HepG2 (cell line): Measurements from ENCODE around the gene BCKDHA. TPM values are rescaled to one million over a fixed set of nuclear protein-coding genes. Genes with fewer than 3 reads are reported as not detected.

Source experiments
- CCAR2 ChIP-seq: fragments of 200-400 bp; formaldehyde crosslinking; optimal IDR thresholded peaks from 2 replicates; pipeline ENCODE3; 2018; ENCODE audit warnings: low read depth, mild to moderate bottlenecking, low read length, moderate library complexity
- FOXA1 ChIP-seq, 2 experiments: fragments of 450-650 bp in 1 of 2; sonication (generic) in 1 of 2; formaldehyde crosslinking in 1 of 2; IDR thresholded peaks; 2 replicates each; pipeline versions ENCODE4 v1.4.0 to v1.6.1; 2016 to 2020; ENCODE audit warnings: missing genetic modification reagents in 1 of 2
- FOXO1 ChIP-seq: sonication (generic); formaldehyde crosslinking; IDR thresholded peaks from 2 replicates; pipeline ENCODE4 v1.4.0; 2020; ENCODE audit warnings: missing genetic modification reagents
- IKZF4 ChIP-seq: sonication (generic); formaldehyde crosslinking; IDR thresholded peaks from 2 replicates; pipeline ENCODE4 v1.5.1; 2020; ENCODE audit warnings: borderline replicate concordance, mild to moderate bottlenecking, low read depth, missing genetic modification reagents; ENCODE audit errors: not compliant biosample characterization
- NAIF1 ChIP-seq: sonication (generic); formaldehyde crosslinking; IDR thresholded peaks from 2 replicates; pipeline ENCODE4 v1.5.0; 2020; ENCODE audit warnings: mild to moderate bottlenecking, missing genetic modification reagents, borderline replicate concordance
- NRL ChIP-seq: sonication (generic); formaldehyde crosslinking; IDR thresholded peaks from 2 replicates; pipeline ENCODE4 v1.5.0; 2020; ENCODE audit warnings: missing genetic modification reagents, mild to moderate bottlenecking, moderate library complexity, borderline replicate concordance
- PHF5A ChIP-seq: IDR thresholded peaks from one replicate; pipeline ENCODE4 v1.6.1; 2018; ENCODE audit warnings: low read depth, missing genetic modification reagents; ENCODE audit not compliant: unreplicated experiment
- TCF12 ChIP-seq, 2 experiments: fragments of 450-650 bp in 1 of 2; sonication (generic) in 1 of 2; formaldehyde crosslinking in 1 of 2; IDR thresholded peaks; 2 replicates each; pipeline versions ENCODE4 v1.6.1 to v1.8.0; 2017 to 2022; ENCODE audit warnings: antibody characterized with exemption in 1 of 2, mild to moderate bottlenecking in 1 of 2, missing genetic modification reagents in 1 of 2, moderate library complexity in 1 of 2
- ZNF225 ChIP-seq: sonication (generic); formaldehyde crosslinking; IDR thresholded peaks from 2 replicates; pipeline ENCODE4 v1.4.0; 2020; ENCODE audit warnings: mild to moderate bottlenecking, missing genetic modification reagents
- ZNF343 ChIP-seq: sonication (generic); formaldehyde crosslinking; IDR thresholded peaks from 2 replicates; pipeline ENCODE4 v1.4.0; 2020; ENCODE audit warnings: mild to moderate bottlenecking, missing genetic modification reagents
- ZNF350 ChIP-seq: sonication (generic); formaldehyde crosslinking; IDR thresholded peaks from 2 replicates; pipeline ENCODE4 v1.4.0; 2020; ENCODE audit warnings: mild to moderate bottlenecking, low read depth, missing genetic modification reagents, borderline replicate concordance
- ZNF614 ChIP-seq: IDR thresholded peaks from 2 replicates; pipeline ENCODE4 v1.6.1; 2018; ENCODE audit warnings: missing biosample characterization, missing genetic modification reagents, inconsistent platforms, borderline replicate concordance
- polyA plus RNA-seq, 8 experiments: library from polyadenylated mRNA; depleted of rRNA in 3 of 8; stranded (reverse) in 7 of 8; unstranded in 1 of 8; fragments of >200 nt; fragmentation: Illumina TruSeq in 4 of 8; extraction: Trizol in 4 of 8; gene quantifications; 2 replicates each; pipeline versions ENCODE4 v1.2.1 to v1.2.3, GENCODE V29; 2011 to 2016; ENCODE audit warnings: low read depth in 4 of 8, missing spikeins in 1 of 8, mixed read lengths in 1 of 8; ENCODE audit not compliant: insufficient read depth in 1 of 8
- total RNA-seq, 5 experiments: library from RNA; depleted of rRNA; stranded (reverse); fragments of >200 nt; fragmentation: Illumina TruSeq; extraction: Trizol; gene quantifications; 2 replicates each; pipeline ENCODE4 v1.2.3, GENCODE V29; 2016; ENCODE audit warnings: low read depth in 1 of 5
- TF ChIP-seq, protein P1 (sequence below): sonication (generic); formaldehyde crosslinking; IDR thresholded peaks from one replicate; pipeline ENCODE4 v1.5.1; 2020; ENCODE audit warnings: mild to moderate bottlenecking, missing genetic modification reagents; ENCODE audit errors: not compliant biosample characterization
- TF ChIP-seq, protein P2 (sequence below): sonication (generic); formaldehyde crosslinking; conservative IDR thresholded peaks from 2 replicates; pipeline ENCODE4 v1.4.0; 2020; ENCODE audit warnings: missing genetic modification reagents
- TF ChIP-seq, protein P3 (sequence below): IDR thresholded peaks from 2 replicates; pipeline ENCODE4 v1.6.1; 2018; ENCODE audit warnings: missing genetic modification reagents, mild to moderate bottlenecking, missing compliant biosample characterization

The BCKDHA gene
- total and polyA plus RNA-seq, 2 of the 13 experiments (the other 11 are each of a cell fraction or from before 2014, with no cell fraction given), result 11.8 to 31.5 TPM

DNA sequence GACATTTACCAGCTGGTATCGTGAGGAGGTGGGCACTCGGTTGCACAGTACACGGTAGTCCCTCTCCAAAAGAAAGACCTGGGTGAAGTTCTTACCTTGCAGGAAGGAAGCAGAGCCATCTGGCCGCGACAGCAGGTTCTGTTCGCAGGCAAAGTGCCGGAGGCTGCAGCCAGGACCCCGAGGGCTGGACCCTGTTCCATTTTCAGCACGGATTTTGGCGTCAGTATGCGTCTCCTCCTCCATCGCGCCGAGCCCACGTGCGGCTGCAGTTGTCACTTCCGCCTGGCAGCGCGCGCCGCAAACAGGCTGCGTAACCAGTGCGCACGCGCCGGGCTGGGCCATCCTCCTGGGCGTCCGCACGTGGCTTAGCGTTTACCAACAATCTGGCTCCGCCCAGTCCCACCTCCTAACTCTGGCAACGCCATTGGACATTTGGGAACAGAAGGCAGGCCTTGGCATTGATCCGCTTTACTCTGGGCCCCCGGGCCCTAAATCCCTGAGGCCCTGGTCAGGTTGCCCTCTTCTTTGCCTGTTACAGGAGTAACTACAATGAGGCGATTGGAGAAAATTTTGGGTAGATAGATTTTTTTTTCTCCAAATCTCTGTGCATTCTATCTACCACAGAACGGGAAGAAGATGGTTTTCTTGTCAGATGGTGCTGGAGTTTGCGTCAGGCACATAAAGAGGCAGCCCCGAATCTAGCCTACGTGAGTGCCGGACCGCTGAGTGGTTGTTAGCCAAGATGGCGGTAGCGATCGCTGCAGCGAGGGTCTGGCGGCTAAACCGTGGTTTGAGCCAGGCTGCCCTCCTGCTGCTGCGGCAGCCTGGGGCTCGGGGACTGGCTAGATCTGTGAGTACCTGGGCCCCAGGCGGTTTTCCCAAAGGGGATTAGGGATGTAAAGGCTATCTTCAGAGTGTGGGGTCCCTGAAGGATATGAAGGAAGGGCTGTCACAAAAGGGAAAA is at the start of gene BCKDHA, which contains the start of gene EXOSC5 (continued):
- TF ChIP-seq, protein P1, sequence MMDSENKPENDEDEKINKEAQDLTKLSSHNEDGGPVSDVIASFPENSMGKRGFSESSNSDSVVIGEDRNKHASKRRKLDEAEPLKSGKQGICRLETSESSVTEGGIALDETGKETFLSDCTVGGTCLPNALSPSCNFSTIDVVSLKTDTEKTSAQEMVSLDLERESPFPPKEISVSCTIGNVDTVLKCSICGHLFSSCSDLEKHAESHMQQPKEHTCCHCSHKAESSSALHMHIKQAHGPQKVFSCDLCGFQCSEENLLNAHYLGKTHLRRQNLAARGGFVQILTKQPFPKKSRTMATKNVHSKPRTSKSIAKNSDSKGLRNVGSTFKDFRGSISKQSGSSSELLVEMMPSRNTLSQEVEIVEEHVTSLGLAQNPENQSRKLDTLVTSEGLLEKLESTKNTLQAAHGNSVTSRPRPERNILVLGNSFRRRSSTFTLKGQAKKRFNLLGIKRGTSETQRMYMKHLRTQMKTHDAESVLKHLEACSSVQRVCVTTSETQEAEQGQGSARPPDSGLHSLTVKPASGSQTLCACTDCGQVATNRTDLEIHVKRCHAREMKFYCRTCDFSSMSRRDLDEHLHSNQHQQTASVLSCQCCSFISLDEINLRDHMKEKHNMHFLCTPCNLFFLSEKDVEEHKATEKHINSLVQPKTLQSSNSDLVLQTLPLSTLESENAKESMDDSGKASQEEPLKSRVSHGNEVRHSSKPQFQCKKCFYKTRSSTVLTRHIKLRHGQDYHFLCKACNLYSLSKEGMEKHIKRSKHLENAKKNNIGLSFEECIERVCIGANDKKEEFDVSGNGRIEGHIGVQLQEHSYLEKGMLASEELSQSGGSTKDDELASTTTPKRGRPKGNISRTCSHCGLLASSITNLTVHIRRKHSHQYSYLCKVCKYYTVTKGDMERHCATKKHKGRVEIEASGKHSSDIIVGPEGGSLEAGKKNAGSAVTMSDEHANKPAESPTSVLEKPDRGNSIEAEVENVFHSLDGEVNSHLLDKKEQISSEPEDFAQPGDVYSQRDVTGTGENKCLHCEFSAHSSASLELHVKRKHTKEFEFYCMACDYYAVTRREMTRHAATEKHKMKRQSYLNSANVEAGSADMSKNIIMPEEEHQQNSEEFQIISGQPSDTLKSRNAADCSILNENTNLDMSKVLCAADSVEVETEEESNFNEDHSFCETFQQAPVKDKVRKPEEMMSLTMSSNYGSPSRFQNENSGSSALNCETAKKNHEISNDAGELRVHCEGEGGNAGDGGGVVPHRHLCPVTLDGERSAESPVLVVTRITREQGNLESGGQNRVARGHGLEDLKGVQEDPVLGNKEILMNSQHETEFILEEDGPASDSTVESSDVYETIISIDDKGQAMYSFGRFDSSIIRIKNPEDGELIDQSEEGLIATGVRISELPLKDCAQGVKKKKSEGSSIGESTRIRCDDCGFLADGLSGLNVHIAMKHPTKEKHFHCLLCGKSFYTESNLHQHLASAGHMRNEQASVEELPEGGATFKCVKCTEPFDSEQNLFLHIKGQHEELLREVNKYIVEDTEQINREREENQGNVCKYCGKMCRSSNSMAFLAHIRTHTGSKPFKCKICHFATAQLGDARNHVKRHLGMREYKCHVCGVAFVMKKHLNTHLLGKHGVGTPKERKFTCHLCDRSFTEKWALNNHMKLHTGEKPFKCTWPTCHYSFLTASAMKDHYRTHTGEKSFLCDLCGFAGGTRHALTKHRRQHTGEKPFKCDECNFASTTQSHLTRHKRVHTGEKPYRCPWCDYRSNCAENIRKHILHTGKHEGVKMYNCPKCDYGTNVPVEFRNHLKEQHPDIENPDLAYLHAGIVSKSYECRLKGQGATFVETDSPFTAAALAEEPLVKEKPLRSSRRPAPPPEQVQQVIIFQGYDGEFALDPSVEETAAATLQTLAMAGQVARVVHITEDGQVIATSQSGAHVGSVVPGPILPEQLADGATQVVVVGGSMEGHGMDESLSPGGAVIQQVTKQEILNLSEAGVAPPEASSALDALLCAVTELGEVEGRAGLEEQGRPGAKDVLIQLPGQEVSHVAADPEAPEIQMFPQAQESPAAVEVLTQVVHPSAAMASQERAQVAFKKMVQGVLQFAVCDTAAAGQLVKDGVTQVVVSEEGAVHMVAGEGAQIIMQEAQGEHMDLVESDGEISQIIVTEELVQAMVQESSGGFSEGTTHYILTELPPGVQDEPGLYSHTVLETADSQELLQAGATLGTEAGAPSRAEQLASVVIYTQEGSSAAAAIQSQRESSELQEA (CRISPR knock-in tag), result no peak
- TF ChIP-seq ZNF350 (CRISPR knock-in tag) (peak; percentile 66; the same call in 1 of the 2 replicates), FOXO1 (CRISPR knock-in tag) (peak; percentile 67), NRL (CRISPR knock-in tag) (peak; percentile 33), TCF12 (IDR thresholded peaks at IDR 0.05) (no peak), TCF12 (CRISPR knock-in tag; IDR thresholded peaks at IDR 0.05) (no peak), NAIF1 (no peak; the same call in 1 of the 2 replicates), ZNF225 (CRISPR knock-in tag) (0 out of 2 replicates have a peak, but pooled peaks have one; percentile 47), ZNF343 (CRISPR knock-in tag) (0 out of 2 replicates have a peak, but pooled peaks have one; percentile 28), CCAR2 (no peak), ZNF614 (CRISPR knock-in tag) (peak; percentile 56; the same call in 1 of the 2 replicates), PHF5A (CRISPR knock-in tag) (no peak), IKZF4 (peak; percentile 89), FOXA1 (IDR thresholded peaks at IDR 0.05) (no peak), FOXA1 (CRISPR knock-in tag; IDR thresholded peaks at IDR 0.05) (peak; percentile 72)
- TF ChIP-seq, protein P2, sequence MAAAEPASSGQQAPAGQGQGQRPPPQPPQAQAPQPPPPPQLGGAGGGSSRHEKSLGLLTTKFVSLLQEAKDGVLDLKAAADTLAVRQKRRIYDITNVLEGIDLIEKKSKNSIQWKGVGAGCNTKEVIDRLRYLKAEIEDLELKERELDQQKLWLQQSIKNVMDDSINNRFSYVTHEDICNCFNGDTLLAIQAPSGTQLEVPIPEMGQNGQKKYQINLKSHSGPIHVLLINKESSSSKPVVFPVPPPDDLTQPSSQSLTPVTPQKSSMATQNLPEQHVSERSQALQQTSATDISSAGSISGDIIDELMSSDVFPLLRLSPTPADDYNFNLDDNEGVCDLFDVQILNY (CRISPR knock-in tag), result peak; percentile 75; the same call in 1 of the 2 replicates
- TF ChIP-seq, protein P3, sequence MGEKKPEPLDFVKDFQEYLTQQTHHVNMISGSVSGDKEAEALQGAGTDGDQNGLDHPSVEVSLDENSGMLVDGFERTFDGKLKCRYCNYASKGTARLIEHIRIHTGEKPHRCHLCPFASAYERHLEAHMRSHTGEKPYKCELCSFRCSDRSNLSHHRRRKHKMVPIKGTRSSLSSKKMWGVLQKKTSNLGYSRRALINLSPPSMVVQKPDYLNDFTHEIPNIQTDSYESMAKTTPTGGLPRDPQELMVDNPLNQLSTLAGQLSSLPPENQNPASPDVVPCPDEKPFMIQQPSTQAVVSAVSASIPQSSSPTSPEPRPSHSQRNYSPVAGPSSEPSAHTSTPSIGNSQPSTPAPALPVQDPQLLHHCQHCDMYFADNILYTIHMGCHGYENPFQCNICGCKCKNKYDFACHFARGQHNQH, result peak; percentile 77; the same call in 1 of the 2 replicates
